ENCODE measurements around the gene ADAMTSL1.

DNA sequence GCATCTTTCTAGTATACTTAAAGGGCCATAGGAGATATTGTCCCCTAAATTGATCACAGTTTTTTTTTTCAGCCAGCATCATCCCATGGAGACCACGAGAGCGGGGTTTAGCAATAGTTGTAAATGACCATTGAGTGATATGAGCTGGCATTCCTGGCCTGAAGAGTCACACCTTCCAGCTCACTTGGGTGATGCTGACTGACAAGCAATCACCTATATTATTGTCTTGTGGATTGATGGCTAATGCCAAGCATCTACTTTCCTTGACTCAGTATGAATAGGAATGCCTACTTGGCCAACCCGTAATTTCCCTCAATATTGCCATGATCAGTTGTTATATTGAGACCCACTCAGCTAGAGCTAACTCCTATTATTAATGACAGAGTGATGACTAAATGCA, 70.5 kb downstream of the ADAMTSL1 start:
- TF ChIP-seq BCL11A (IDR thresholded peaks at IDR 0.05; ENCODE audit: low read depth in 2 of 2, low read length in 2 of 2) (no peak), POLR2A (IDR thresholded peaks at IDR 0.05; ENCODE audit: control extremely low read depth in 1 of 2, low read depth in 2 of 2, low read length in 2 of 2) (no peak)
- TF ChIP-seq, protein P1, sequence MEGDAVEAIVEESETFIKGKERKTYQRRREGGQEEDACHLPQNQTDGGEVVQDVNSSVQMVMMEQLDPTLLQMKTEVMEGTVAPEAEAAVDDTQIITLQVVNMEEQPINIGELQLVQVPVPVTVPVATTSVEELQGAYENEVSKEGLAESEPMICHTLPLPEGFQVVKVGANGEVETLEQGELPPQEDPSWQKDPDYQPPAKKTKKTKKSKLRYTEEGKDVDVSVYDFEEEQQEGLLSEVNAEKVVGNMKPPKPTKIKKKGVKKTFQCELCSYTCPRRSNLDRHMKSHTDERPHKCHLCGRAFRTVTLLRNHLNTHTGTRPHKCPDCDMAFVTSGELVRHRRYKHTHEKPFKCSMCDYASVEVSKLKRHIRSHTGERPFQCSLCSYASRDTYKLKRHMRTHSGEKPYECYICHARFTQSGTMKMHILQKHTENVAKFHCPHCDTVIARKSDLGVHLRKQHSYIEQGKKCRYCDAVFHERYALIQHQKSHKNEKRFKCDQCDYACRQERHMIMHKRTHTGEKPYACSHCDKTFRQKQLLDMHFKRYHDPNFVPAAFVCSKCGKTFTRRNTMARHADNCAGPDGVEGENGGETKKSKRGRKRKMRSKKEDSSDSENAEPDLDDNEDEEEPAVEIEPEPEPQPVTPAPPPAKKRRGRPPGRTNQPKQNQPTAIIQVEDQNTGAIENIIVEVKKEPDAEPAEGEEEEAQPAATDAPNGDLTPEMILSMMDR (IDR thresholded peaks at IDR 0.05; ENCODE audit: control extremely low read depth in 1 of 3, insufficient read depth in 1 of 3, low read depth in 1 of 3, low read length in 3 of 3), result no peak

Data from H1 (cell line).